C4-2B (cell line): Measurements from ENCODE around the gene ADD1.

Source experiments
- H3K27ac ChIP-seq: fragments of 450-650 bp; 2 replicates; pipeline ENCODE4 v1.5.1; 2017
- ZFX ChIP-seq: fragments of 450-650 bp; IDR thresholded peaks from 2 replicates; pipeline ENCODE4 v1.6.1; 2017
- TF ChIP-seq, protein P1 (sequence below): fragments of 450-650 bp; conservative IDR thresholded peaks from 2 replicates; pipeline ENCODE4 v1.5.1; 2017; ENCODE audit warnings: mild to moderate bottlenecking

ADD1 gene

DNA sequence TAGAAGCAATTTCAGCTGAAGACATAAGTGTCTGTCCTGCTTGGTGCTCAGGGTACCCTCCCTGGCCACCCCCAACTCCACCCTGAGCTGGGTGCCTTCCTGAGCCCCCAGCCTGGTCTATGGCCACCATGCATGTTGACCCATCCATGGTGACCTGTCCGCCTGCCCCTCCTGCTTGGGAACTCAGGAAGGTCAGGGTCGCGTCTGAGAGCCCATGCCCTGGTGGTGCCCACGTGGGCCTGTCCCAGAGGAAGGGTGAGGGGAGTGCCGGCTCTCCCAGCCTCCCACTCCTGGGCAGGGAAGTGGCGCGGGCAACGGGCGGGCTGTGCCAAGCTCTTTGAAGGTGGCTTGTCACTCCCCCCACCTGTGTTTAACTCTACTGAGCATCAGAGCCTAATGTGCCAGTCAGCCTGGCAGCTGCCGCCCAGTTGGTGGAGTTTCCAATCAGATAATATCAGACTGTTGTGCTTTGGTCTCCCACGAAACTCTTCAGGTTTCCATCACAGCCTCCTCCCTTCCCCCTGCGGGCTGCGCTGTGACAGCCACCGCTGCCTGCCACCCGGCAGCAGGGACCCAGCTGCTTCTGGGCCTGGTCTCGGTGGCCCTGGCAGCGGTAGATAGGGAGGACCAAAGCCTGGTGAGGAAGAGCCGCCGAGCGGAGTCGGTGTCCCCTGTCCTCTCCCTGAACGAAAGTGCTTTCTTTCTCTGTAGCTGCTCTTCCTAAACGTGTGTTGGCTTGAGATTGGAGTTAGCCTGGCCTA, 45.9 kb upstream of the ADD1 start:
- H3K27ac ChIP-seq = no peak overlapping the region
- no peak for TF ChIP-seq ZFX
- TF ChIP-seq, protein P1, sequence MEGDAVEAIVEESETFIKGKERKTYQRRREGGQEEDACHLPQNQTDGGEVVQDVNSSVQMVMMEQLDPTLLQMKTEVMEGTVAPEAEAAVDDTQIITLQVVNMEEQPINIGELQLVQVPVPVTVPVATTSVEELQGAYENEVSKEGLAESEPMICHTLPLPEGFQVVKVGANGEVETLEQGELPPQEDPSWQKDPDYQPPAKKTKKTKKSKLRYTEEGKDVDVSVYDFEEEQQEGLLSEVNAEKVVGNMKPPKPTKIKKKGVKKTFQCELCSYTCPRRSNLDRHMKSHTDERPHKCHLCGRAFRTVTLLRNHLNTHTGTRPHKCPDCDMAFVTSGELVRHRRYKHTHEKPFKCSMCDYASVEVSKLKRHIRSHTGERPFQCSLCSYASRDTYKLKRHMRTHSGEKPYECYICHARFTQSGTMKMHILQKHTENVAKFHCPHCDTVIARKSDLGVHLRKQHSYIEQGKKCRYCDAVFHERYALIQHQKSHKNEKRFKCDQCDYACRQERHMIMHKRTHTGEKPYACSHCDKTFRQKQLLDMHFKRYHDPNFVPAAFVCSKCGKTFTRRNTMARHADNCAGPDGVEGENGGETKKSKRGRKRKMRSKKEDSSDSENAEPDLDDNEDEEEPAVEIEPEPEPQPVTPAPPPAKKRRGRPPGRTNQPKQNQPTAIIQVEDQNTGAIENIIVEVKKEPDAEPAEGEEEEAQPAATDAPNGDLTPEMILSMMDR = no peak

DNA sequence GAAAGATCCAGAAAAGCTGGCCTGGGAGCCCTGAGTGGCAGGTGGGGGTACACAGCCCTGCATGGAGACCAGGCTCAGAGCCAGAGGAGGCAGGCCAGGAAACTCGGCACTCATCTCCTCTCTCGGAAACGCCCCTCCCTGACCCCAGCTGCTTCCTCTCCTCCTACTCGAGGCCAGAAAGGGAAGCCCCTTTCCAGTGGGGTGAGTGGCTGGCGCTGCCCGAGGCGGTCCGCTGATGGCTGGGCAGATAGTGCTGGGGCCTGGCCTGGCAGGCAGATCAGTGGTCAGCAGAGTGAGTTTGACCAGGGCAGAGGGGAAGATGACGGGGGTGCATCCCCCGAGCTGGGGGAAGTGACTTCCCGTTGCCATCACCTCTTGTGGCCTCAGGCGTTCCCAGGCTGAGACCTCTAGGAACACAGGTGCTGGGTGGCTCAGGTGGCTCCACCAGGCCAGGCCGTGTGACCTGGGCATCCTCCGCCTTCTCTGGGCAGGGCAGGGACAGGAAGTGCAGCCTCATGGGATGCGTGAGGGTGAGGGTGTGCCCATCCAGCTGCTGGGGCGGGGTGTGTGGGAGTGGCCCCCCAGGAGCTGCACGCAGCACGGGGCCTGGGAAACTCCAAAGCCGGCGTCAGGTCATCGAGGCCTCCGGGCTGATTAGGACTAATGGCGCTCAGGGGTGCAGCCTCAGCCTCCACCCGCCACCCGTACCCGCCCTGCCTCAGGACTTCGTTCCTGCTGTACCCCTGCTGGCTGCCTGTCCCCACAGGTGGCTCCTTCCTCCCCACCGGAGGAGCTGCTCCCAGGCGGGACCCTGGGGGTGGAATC, 45.0 kb upstream of the ADD1 start:
- H3K27ac ChIP-seq = no peak overlapping the region
- TF ChIP-seq, protein P1 = no peak
- no peak for TF ChIP-seq ZFX

DNA sequence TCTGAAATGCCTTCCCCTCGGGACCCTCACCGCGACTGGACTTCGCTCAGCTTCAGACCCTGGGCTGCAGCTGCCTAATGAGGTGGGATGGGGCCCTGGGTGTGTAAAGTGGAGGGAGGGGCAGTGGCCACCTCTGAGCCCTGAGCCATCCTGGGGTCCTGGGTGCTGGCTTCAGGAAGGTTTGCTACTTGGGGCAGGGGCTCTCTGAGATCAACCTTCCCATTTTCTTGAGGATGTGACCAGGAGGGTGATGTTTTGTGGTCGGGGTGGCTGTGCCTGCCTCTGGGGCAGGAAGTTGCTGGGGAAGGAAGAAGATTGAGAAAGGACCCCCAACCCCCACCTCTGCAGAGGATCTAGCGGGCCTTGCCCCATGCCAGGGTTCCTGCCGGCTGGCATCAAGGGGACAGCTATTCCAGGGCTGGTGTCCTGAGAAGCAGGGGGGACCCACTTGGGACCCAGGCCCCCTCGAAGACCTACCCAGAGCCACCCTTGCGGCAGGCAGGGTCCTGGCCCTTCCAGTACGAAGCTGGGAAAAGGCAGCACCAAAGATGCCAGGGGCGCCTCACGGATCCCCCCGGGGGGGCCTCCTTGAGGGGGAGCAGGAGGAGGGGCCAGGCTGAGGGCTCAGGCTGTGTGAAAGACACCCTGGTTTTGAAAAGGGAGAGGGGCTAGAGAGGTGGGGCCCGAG, 44.3 kb upstream of the ADD1 start:
- TF ChIP-seq, protein P1 = no peak
- no peak for TF ChIP-seq ZFX
- no peak overlapping the region for H3K27ac ChIP-seq

DNA sequence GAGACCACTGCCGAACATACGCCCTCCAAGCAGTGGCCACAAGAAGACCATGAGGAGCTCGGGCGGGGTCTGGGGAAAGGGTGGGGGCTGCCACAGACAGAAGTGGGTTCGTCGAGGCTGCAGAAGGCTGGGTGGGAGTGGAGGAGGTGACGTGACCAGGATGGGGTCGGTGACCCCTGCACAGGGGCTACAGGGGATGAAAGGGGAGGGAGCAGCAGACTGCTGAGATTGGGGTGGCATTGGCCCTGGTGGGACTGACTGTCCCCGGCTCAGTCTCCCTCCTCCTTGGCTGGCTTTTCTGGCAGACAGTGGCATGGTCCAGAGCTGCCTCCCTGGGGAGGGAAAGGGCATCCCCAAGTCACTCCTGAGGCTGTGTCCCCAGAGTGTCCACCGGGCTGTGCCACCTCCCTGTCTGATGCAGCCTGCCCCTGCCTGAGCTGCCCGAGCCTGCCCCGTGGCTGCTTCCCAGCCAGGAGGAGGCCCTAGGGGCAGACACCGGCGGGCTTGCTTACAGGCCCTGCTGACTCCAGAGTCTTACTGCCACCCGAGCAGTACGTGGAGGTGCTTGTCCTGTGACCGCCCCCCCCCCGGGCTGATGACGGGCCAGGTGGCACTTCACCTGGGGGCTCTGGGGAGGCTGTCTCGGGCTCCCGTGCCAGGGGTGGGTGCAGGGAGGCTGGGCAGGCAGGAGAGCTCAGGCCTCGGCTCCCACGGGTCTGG, 43.5 kb upstream of the ADD1 start:
- H3K27ac ChIP-seq = no peak overlapping the region
- TF ChIP-seq, protein P1 = no peak
- TF ChIP-seq ZFX = no peak

DNA sequence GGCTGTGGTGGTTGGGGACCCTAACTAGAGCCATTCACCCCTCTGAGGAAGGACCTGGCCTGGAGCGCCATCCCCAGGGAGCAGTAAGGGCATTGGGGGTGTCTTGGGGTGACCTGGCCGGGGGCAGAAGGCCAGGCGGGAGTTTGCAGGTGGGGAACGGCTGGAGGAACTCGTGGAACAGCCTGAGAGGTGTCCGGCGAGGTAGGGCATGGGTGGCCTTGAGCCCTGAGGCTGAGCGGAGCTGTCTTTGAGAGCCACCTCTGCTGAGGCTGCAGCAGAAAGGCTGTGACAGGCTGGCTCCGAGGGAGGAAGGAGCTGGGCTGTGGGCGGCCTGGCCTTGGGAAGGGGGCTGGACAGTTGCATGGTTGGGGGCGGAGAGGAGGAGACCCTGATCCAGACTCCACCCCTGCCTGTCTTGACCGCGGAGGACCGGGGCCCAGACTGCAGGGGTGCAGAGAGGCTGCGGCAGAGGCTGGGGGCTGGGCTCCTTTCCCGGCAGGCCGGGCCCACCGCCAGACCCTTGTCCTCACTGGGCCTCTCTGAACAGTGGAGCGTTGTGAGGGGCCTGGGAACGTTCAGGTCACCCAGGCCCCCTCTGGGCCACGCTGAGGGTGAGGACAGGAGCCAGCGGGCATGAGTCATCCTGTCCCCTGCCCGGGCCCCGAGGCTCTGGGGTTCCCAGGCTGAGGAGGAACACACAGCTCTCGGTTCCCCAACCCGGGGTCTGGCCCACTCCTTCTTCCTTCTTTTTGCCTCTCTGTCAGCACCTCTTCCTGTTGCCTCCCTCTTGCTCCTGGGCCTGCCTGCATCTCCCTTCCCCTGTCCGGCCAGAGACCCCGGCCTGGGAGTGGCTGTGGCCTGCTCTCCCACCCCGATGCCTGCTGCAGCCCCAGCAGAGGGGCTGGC, 42.7 kb upstream of the ADD1 start:
- no peak for TF ChIP-seq ZFX
- TF ChIP-seq, protein P1 = no peak
- no peak overlapping the region for H3K27ac ChIP-seq
